ENCODE data around the gene CFAP58.
A peak's percentile ranks its signal among the peaks of the same experiment; 100 is the strongest.

The CFAP58 gene

DNA sequence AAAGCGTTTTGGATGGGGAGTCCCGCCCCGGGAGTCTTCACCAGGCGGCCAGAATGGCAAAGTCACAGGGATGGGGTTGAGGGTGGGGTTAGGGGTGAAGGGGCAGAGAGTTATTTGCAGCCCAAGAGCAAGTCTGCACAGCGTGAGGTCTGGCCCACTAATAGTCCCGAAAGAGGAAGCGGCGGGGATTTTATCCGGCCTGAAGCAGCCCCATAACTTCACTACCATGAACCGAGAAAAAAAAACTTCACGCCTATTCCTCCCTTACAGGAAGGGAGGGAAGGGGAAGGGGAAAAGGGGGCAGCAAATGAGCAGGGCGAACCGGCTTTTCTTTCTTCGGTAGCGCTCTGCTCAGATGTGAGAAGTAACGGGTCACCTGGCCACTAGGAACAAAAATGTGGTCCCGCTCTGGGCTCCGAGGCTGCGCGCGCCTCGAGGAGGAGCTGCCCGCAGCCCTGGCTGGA is 16.1 kb upstream of the CFAP58 start:
- no peak for DNase-seq

DNA sequence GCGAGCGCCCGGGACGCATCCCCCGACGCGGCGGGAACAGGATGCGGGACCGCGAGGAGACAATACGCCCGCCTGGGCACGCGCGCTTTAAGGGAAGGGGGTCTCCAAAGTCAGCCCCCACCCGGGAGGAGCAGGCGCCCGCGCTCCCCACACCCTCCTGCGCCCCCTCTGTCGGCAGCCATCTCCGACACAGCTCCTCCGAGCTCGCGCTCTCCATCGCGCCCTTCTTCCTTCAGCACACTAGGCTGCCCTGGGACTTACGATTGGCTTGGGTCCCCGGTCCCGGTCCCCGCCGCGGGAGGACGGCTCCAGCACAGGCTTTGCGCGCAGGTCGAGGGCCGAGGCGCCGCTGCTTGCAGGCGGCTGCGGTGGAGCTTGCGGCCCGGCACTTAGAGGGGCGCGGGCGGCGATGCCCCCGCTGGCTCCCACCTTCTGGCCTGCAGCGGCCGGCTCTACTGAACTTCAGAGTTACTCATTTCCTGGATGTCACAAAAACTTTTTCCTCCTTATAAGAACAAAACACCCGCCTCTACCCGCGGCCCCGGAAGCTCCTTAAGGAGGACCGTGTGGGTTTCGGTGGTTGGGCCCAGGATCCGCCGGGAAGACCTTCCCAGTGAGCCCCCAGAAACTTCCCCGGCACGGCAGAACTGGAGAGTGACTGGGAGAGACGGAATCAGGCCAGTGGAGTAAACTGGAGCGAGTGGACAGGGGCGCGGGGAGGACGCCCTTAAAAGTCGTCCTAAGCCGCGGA is 15.5 kb upstream of the CFAP58 start, which contains the start of gene ITPRIP:
Gene ITPRIP, minus strand, starts transcription at position 481 of the 751 bp plus-strand sequence. CDS start 22,414 bp downstream, outside the sequence.
- peak in 1 of 2 experiments; percentile 39 for DNase-seq

DNA sequence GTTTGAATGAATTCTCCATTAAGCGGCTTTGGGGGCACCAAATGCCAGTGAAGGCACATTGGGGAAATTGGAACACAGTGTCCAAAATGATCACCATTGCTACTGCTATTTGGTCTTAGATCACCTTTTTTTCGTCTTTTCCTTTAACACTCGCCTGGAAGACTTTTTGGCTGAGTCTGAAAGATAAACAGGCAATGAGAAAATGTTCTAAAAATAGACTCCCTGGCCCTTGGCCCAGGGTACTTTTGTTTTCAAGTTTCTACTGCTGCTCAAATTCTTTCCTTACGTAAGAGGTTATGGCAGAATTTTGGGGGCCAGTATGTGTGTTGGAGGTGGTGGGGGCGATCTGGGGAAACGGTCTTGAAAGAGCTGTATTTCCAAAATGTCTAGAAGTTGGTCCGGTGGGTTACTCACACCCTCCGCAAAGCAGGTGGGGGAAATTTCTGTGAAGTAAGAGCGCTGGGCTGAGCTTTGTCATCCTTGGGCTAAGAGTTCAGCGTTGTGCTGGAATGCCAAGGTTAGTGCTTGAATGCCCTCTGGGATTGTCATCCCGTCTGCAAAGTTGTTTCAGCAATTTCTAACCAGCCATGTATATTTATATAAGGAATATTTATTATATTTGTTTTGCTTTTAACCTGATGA is 14.0 kb upstream of the CFAP58 start:
- no peak for DNase-seq

- DNase-seq: no peak
These were observed 13.5 kb upstream of the CFAP58 start for GRCh38 chr10:104340111-104340526.

GRCh38 chr10:104340641-104341040 is 13.0 kb upstream of the CFAP58 start:
- no peak for DNase-seq

DNA sequence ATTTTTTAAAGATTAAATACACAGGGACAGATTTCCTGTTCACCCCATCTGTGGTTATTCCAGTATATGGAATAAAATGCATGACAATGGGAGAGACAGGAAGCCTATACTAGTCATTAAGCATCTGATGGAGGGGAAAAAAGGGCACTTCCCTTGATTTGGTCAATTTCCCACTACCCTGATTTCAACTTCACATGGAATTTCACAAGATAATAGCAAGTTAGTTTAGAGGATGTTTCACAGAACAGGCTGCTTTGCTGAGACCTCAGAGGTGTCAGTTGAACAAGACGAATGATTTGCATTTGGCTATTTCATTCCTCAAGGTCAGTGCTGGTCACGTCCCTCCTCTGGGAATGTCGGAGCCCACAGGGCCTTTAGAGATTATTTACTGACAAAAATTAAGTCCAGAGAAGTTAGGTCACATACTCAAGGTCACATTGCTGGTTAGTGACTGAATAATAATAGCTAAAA is 10.7 kb upstream of the CFAP58 start:
- DNase-seq: no peak

DNA sequence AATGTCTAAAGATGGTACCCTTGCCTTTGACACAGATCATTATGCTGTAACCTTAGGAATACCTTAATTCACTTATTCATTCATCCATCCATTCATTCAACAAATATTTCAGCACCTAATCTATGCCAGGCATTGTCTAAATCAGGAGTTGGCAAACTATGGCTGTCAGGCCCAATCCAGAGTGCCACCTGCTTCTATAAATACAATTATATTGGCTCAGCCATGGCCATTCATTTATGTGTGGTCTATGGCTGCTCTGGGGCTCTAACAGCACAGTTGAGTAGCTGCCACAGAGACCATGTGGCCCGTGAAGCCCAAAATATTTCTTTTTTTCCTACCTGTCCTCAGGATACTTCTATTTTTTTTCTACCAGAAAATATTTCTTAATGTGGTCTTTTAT is 9.4 kb upstream of the CFAP58 start:
- DNase-seq: no peak

DNA sequence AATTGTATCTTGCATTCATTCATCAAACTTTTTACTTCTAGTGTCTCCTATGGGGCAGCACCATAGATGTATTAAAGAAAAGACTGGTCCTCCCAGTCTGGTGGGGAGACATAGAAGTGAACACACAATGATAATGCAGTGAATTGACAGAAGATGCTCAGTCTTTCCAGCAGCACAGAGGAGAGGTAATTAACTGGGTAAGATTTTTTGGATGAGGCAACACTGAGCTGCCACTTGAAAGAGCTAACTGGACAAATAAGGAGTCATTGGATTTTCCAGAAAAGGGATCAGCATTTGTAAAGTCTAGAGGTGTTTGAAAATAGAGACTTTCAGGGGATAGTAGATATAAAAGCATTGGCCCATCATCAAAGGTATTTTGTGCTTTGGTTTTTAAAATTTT is 8.1 kb upstream of the CFAP58 start:
- DNase-seq: no peak

DNA sequence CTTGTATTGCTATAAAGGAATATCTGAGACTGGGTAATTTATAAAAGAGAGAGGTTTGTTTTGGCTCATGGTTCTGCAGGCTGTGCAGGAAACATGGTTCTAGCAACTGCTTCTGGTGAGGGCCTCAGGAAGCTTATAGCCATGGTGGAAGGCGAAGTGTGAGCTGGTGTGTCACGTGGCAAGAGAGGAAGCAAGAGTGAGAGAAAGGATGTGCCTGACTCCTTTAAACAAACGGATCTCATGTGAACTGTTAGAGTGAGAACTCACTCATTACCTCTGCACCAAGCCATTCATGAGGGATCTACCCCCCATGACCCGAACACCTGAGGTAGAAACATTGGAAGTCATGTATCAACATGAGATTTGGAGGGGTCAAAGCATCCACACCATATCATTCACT is 7.7 kb upstream of the CFAP58 start:
- DNase-seq: no peak

GRCh38 chr10:104347295-104348045 is 6.2 kb upstream of the CFAP58 start:
- DNase-seq: no peak

- DNase-seq: no peak
These were observed 5.0 kb upstream of the CFAP58 start for GRCh38 chr10:104348601-104349000.

DNA sequence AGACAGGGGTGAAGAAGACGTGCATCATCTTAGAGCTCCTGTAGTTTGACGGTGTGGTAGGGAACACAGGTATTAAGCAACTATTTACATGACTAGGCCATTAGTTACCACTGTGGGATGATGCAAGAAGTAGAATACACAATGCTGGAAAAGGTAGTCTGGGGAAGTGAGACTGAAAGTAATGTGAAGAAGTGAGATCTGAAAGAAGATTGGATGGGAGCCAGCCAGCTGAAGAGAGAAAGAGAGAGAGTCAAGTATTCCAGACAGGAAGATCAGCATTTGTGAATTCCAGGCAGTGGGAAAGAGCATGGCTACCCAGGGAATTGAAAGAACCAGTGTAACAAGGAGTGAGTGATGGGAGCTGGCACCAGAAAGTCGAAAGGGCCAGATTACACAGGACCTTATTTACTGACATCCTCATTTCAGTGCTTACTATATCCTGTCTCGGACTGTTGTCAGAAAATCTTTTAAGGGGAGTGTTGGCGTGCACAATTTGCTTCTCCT is 4.0 kb upstream of the CFAP58 start:
- DNase-seq: no peak

GRCh38 chr10:104350127-104350635 is 3.5 kb upstream of the CFAP58 start:
- peak; percentile 48 to 71 for DNase-seq

- no peak for DNase-seq
These were observed 2.5 kb upstream of the CFAP58 start for GRCh38 chr10:104351061-104351702.

GRCh38 chr10:104351919-104352318 is 1.7 kb upstream of the CFAP58 start:
- no peak for DNase-seq

- no peak for DNase-seq
These were observed 6.2 kb downstream of the CFAP58 start for GRCh38 chr10:104359811-104360210.

DNA sequence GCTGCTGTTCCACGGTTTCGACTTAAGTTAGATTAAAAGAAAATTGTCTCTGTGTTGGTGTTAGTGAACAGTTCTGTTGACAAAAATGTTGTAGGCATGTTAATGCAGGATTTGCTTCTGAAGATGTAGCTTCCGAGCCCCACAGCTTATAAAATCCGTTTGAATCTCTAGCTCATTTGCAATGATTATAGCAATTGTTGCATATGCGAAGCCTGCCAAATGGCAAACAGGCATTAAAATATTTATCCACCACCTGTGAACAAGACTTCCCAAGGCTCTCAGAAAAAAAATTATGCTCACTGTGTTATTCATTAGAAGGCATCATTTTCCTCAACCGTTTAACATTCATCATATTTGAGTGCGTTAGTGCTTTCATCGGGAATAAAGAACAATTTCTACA is 14.3 kb downstream of the CFAP58 start:
- peak in 1 of 2 experiments; percentile 20 for DNase-seq

DNA sequence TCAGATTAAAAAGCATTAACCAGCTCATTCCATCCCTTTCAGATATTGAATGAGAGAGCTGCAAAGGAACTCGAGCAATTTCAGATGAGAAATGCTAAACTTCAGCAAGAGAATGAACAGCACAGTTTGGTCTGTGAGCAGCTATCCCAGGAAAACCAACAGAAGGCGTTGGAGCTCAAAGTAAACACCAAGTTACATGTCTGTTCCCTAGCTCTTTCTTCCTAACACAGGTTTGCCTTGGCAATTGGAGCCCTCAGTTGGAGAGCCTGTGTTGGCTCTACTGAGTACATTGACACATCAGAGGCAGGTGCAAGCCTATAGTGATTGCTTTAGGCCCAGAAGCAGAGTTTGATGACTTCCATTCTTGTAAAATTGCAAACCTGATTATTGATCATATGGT is 14.7 kb downstream of the CFAP58 start:
- DNase-seq: peak in 1 of 2 experiments; percentile 20

- no peak for DNase-seq
These were observed 18.1 kb downstream of the CFAP58 start for GRCh38 chr10:104371753-104372152.

DNA sequence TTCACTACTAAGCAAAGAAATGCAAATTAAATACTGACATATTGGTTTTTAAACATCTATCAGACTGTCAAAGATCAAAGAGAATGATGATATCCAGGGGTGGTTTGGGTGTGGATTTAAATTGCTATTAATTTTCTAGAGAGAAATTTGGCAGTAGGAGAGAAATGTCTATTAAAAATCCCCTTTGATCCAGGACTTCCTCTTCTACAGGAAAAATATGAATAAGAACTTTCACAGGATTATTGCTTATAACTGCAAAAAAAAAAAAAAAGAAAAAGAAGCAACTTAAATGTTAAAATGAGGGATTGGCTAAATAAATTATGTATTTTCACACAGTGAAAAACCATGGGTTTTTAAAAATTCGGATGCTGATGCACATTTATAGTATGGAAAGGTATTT is 21.0 kb downstream of the CFAP58 start:
- DNase-seq: no peak

- DNase-seq: no peak
These were observed 23.2 kb downstream of the CFAP58 start for GRCh38 chr10:104376784-104377300.

- no peak for DNase-seq
These were observed 26.7 kb downstream of the CFAP58 start for GRCh38 chr10:104380336-104380735.

All from NCI-H2081 (cell line).